HFFc6 (cell line): ENCODE data around the gene PSAPL1. TPM values are rescaled to one million over a fixed set of nuclear protein-coding genes. Genes with fewer than 3 reads are reported as not detected.

ENCODE experiments used
- DNase-seq: peaks from one replicate; pipeline ENCODE4 v3.0.0-alpha.2; 2018
- H3K27ac Mint-ChIP-seq: 2 replicates; pipeline ENCODE4 v1.8.0; 2020; ENCODE audit warnings: mild to moderate bottlenecking, mixed read lengths
- H3K27me3 Mint-ChIP-seq: 2 replicates; pipeline ENCODE4 v1.8.0; 2021; ENCODE audit warnings: mild to moderate bottlenecking, moderate library complexity, mixed read lengths; ENCODE audit not compliant: insufficient read depth
- H3K36me3 Mint-ChIP-seq: 2 replicates; pipeline ENCODE4 v1.8.0; 2021; ENCODE audit warnings: low read depth, mixed read lengths
- H3K4me1 Mint-ChIP-seq: 2 replicates; pipeline ENCODE4 v1.8.0; 2020; ENCODE audit warnings: low read depth, mixed read lengths
- H3K4me3 Mint-ChIP-seq: 2 replicates; pipeline ENCODE4 v1.8.0; 2020; ENCODE audit warnings: mild to moderate bottlenecking, moderate library complexity, mixed read lengths
- H3K9me3 Mint-ChIP-seq: 2 replicates; pipeline ENCODE4 v1.8.0; 2020; ENCODE audit warnings: mild to moderate bottlenecking, mixed read lengths
- total RNA-seq, 6 experiments: library from RNA; stranded (reverse); fragmentation: NEBNext Ultra II Directional; extraction: Animal tissue kit (Norgen Biotek cat#: 25700); gene quantifications; 2 replicates in 1 of 6; 3 replicates in 5 of 6; pipeline ENCODE4 v1.2.3, GENCODE V29; 2021
- TF ChIP-seq, protein P1 (sequence below): fragments of 200-600 bp; sonication (generic); IDR thresholded peaks from 2 replicates; pipeline ENCODE4 v1.5.0; 2021; ENCODE audit warnings: antibody characterized with exemption, mild to moderate bottlenecking

Gene PSAPL1
- total RNA-seq, 6 experiments from 2014 or later = not detected

DNA sequence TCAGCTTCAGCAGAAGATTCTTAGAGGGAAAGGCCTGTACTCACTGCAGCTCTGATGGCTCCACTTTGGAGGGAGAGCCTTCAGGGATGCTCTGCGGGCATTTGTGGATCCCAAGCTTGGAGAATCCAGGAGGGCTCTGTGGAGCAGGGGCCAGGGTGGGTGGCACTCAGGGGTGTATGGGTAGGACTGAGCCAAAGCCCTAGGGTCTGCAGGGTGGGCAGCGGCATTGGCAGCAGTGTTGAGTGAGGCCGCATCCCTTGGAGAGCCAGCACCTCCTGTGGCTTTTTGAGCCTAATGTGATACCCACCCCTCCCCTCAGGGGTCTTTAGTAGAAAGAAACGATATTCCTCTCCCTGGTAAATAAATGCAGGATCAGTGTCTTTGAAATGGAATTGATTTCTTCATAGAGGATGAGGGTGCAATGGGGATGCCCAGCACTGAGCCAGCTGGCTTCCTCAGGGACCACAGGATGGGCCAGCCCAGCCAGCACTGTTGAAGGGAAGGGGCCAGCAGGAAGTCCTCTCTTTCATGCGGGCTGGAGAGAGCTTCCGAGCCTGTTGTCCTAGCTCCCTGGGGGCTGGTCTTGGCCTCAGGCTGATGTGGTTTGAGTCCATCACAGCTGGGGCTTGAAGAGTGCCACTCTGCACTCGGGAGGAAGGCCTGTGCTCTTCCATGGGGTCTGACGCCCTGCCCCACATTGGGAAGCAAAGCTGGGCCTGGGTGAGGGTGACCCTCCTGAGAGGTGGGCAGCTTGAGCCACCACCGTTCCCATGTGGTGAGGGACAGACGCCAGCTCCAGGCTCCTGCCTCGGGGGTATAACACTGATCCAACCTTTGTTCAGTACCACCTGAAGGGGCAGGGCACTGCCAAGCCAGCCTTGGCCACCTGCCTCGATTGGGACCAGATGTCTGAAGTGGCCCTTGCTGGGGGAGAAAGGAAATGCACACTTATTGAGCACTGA is 49.5 kb downstream of the PSAPL1 start:
- peaks cover 3% of the 10 kb centered on the region; the same call in 1 of the 2 replicates for H3K36me3 Mint-ChIP-seq
- H3K27ac Mint-ChIP-seq = no peak overlapping the region
- TF ChIP-seq, protein P1, sequence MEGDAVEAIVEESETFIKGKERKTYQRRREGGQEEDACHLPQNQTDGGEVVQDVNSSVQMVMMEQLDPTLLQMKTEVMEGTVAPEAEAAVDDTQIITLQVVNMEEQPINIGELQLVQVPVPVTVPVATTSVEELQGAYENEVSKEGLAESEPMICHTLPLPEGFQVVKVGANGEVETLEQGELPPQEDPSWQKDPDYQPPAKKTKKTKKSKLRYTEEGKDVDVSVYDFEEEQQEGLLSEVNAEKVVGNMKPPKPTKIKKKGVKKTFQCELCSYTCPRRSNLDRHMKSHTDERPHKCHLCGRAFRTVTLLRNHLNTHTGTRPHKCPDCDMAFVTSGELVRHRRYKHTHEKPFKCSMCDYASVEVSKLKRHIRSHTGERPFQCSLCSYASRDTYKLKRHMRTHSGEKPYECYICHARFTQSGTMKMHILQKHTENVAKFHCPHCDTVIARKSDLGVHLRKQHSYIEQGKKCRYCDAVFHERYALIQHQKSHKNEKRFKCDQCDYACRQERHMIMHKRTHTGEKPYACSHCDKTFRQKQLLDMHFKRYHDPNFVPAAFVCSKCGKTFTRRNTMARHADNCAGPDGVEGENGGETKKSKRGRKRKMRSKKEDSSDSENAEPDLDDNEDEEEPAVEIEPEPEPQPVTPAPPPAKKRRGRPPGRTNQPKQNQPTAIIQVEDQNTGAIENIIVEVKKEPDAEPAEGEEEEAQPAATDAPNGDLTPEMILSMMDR = no peak
- H3K4me3 Mint-ChIP-seq = no peak overlapping the region
- H3K4me1 Mint-ChIP-seq = no peaks in the 10 kb centered on the region; the same call in 1 of the 2 replicates
- H3K9me3 Mint-ChIP-seq = peaks cover 8% of the 10 kb centered on the region
- H3K27me3 Mint-ChIP-seq = peaks cover 40% of the 10 kb centered on the region
- no peak for DNase-seq

DNA sequence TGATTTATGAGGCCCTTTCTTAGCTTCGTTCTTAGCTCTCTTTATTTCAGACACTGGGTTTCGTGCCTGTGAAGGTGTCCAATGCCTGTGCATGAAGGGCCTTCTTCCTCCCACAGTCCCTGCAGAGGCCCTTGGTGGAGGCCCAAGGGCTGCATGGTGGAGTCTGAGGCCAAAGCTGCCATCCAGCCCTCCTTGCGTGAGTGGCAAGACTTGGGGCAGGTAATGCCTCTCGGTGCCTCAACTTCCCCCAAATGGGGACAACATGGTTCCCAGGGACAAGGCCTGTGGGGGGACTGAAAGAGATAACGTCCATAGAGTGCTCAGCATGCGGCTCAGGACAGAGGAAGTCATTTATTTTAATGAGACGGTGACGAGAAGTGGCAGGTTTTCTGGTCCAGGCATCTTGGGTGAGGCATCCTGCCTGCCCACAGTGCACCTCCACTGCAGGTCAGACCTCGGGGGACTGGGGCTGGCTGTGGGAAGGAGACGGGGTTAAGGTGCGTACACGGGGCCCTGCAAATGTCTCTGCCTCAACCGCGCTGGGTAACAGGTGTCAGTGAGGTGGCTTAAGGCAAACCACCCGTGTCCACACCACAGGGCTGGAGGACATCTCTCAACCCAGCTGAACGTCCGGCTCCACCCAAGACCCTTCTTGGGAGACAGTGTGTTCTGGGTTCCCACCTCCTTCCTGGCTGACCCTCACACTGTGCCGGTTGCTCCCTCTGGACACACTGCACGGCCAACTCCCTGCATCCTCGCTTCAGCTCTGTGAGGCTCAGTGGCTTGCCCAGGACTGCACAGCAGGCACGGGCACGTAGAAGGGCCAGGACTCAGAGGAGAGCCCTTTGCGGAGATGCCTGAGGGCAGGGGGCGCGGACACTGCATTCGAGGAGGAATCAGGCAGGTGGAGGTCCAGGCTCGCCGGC is 50.5 kb downstream of the PSAPL1 start:
- Mint-ChIP-seq H3K27me3 (peaks cover 39% of the 10 kb centered on the region), H3K4me1 (no peaks in the 10 kb centered on the region; the same call in 1 of the 2 replicates), H3K27ac (no peak overlapping the region), H3K36me3 (peaks cover 3% of the 10 kb centered on the region; the same call in 1 of the 2 replicates), H3K9me3 (peaks cover 8% of the 10 kb centered on the region), H3K4me3 (no peak overlapping the region)
- TF ChIP-seq, protein P1 = no peak
- no peak for DNase-seq

DNA sequence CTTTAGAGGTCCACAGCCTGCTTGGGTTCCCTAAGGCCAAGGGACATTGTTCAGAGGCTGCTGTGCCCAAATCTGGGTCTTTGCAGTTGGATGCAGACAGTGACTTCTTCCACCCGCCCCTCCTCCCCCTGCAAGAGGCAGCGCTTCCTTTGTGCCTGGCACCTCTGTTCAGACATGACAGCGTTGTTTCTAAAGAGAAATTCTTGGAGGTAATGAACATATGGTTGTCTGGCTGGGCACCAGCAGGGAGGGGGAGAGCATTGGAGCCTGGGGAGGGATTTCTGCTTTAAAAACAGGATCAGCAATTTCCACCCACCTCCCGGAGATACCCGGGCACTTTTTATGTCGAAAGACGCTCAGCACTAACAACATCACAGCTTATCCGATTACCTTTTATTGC is 51.5 kb downstream of the PSAPL1 start:
- DNase-seq = no peak
- Mint-ChIP-seq H3K4me3 (no peak overlapping the region), H3K36me3 (no peaks in the 10 kb centered on the region), H3K27me3 (peaks cover 47% of the 10 kb centered on the region), H3K4me1 (no peaks in the 10 kb centered on the region; the same call in 1 of the 2 replicates), H3K27ac (no peak overlapping the region), H3K9me3 (peaks cover 8% of the 10 kb centered on the region)
- TF ChIP-seq, protein P1 = no peak

DNA sequence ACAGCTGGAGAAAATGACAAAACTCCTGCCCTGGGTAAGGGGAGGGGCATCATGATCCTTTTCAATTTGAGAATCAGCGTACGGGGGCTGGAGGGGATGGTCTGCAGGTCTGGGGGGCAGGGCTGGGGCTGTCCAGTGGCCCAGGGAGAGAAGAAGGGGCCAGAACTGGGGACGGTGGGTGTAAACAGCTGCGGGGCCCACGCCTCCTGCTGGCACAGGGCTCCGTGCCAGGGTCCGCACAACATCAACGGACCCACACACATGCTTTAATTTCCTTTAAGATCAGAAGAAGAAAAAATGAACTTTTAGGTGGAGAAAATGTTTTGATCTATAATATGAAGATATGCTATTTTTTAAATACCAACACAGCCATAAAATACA is 52.1 kb downstream of the PSAPL1 start:
- TF ChIP-seq, protein P1 = no peak
- Mint-ChIP-seq H3K4me1 (no peaks in the 10 kb centered on the region; the same call in 1 of the 2 replicates), H3K36me3 (no peaks in the 10 kb centered on the region), H3K27me3 (peaks cover 53% of the 10 kb centered on the region), H3K9me3 (peaks cover 3% of the 10 kb centered on the region), H3K4me3 (no peak overlapping the region), H3K27ac (no peak overlapping the region)
- no peak for DNase-seq

DNA sequence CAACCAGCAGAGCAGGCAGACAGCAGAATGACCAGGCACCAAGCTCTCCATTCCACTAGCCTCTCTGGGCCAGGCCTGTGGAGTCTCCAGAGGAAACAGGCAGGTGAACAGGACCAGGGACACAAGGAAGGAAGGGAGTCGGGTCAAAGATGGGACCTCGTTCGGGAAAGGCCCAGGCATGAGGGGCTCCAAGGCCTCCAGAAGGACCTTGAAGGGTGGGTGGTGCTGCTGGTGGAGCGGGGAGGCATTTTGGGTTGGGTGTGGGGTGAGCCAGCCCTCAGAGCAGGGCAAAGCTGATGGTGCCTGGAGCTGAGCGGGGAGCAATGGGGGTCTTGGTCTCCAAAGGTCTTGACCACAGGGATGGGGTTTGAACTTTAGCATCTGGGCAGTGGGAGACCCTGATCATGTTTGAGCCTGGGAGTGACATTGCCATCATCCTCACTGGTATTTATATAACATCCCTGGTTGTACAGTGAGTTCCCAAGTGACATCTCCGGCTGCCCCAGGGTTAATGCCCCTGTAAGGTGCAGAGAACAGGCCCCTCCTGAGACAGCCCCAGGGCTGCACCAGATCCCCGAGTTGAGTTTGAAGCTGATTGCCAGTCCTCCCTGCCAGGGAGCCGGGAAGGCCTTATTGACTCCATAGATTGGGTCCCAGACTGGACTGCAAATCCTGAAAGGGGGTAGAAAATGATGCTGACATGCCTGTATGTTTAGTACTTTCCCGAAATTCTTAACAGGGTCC is 52.7 kb downstream of the PSAPL1 start:
- H3K27ac Mint-ChIP-seq = no peak overlapping the region
- TF ChIP-seq, protein P1 = no peak
- no peak overlapping the region for H3K4me3 Mint-ChIP-seq
- no peaks in the 10 kb centered on the region for H3K9me3 Mint-ChIP-seq
- no peaks in the 10 kb centered on the region for H3K36me3 Mint-ChIP-seq
- DNase-seq = no peak
- peaks cover 58% of the 10 kb centered on the region for H3K27me3 Mint-ChIP-seq
- no peaks in the 10 kb centered on the region; the same call in 1 of the 2 replicates for H3K4me1 Mint-ChIP-seq
